Panc1 (cell line): Measurements from ENCODE around the gene PATJ. TPM values are rescaled to one million over a fixed set of nuclear protein-coding genes. Genes with fewer than 3 reads are reported as not detected.

Experiments used
- ATAC-seq: fragments of 200-7000 bp; cut with Tn5 transposase; 2 replicates; pipeline ENCODE4 v1.9.1; 2020; ENCODE audit warnings: mild to moderate bottlenecking, moderate library complexity
- BruUV-seq: library from RNA; stranded (reverse); fragments of 400-500 nt; replicated peaks from 2 replicates; lab custom pipeline; 2021; lab: Mats Ljungman, UMichigan
- CTCF ChIA-PET: fragments of 300-600 bp; sonication (Branson Sonifier 250); formaldehyde crosslinking; loops from one replicate; lab custom pipeline; 2022; ENCODE audit warnings: antibody characterized with exemption; lab: Charles Lee
- POLR2A ChIA-PET: fragments of 300-600 bp; sonication (Branson Sonifier 250); formaldehyde crosslinking; loops from one replicate; lab custom pipeline; 2022; ENCODE audit warnings: antibody characterized with exemption; lab: Charles Lee
- DNase-seq: peaks from one replicate; pipeline ENCODE4 v3.0.0-alpha.2; 2010; ENCODE audit warnings: low read depth, low spot score
- H3K27ac ChIP-seq: 2 replicates; pipeline ENCODE4 v1.5.1; 2011; ENCODE audit warnings: mild to moderate bottlenecking, low read length, inconsistent platforms
- H3K27me3 ChIP-seq: fragments of 200-500 bp; sonication (Bioruptor generic); 2 replicates; pipeline ENCODE4 v1.6.0; 2014; ENCODE audit warnings: low read length, inconsistent platforms; ENCODE audit not compliant: control insufficient read depth, insufficient read depth
- H3K36me3 ChIP-seq: fragments of 200-500 bp; sonication (Bioruptor generic); 2 replicates; pipeline ENCODE4 v1.5.1; 2014; ENCODE audit warnings: inconsistent platforms, mild to moderate bottlenecking, low read length, moderate library complexity; ENCODE audit not compliant: control insufficient read depth, insufficient read depth
- H3K4me1 ChIP-seq: 2 replicates; pipeline ENCODE4 v1.5.1; 2011; ENCODE audit warnings: inconsistent platforms, mild to moderate bottlenecking, low read length, moderate library complexity; ENCODE audit not compliant: control insufficient read depth, insufficient read depth
- H3K4me3 ChIP-seq, 2 experiments: 2 replicates each; pipeline ENCODE4 v1.5.1; 2011 to 2012; ENCODE audit warnings: low read depth in 2 of 2, low read length in 2 of 2, mild to moderate bottlenecking in 2 of 2, inconsistent platforms in 1 of 2, moderate library complexity in 1 of 2
- H3K9me3 ChIP-seq: fragments of 200-500 bp; sonication (Bioruptor generic); 2 replicates; pipeline ENCODE4 v1.5.1; 2014; ENCODE audit warnings: low read depth, mild to moderate bottlenecking, inconsistent platforms, low read length, moderate library complexity; ENCODE audit not compliant: control insufficient read depth, insufficient read depth
- CTCF ChIP-seq: fragments of 450-650 bp; IDR thresholded peaks from 2 replicates; pipeline ENCODE4 v1.5.1; 2017; ENCODE audit warnings: mild to moderate bottlenecking
- POLR2AphosphoS5 ChIP-seq: IDR thresholded peaks from 2 replicates; pipeline ENCODE4 v1.6.1; 2012; ENCODE audit warnings: mild to moderate bottlenecking, low read depth, low read length, moderate library complexity
- REST ChIP-seq, 2 experiments: IDR thresholded peaks; 2 replicates each; pipeline ENCODE4 v1.6.1; 2011 to 2012; ENCODE audit warnings: low read depth in 2 of 2, control low read depth in 1 of 2, low read length in 1 of 2, mild to moderate bottlenecking in 1 of 2, moderate library complexity in 1 of 2; ENCODE audit not compliant: insufficient read depth in 1 of 2
- SIN3A ChIP-seq: IDR thresholded peaks from 2 replicates; pipeline ENCODE4 v1.6.1; 2012; ENCODE audit warnings: low read depth, mild to moderate bottlenecking, low read length, moderate library complexity, borderline replicate concordance; ENCODE audit not compliant: insufficient read depth
- TCF7L2 ChIP-seq: IDR thresholded peaks from 2 replicates; pipeline ENCODE4 v1.6.1; 2011; ENCODE audit warnings: mild to moderate bottlenecking, low read depth, low read length, inconsistent platforms
- in situ Hi-C: cut with HindIII; loops from 2 replicates; pipeline ENCODE4 v1.10.0; 2016; ENCODE audit warnings: low sequenced_read_pairs, low pct_unique_long_range_greater_than_20kb
- intact Hi-C: fragments of 100-400 bp; cut with micrococcal nuclease; formaldehyde crosslinking; loops from one replicate; pipeline ENCODE4 v1.10.0; 2022; ENCODE audit not compliant: unreplicated experiment
- total RNA-seq: library from RNA; stranded (reverse); gene quantifications from one replicate; pipeline ENCODE4 v1.2.1, GENCODE V29; 2021; ENCODE audit not compliant: unreplicated experiment

PATJ gene
- total RNA-seq, 1 experiment from 2014 or later, result 36.2 TPM

- H3K4me1 ChIP-seq, result no peaks in the 10 kb centered on the region
- CTCF ChIA-PET, result no interaction called here
- H3K4me3 ChIP-seq, result no peak overlapping the region
- POLR2A ChIA-PET, result interaction anchor here (0.6 kb wide), 1 partner anchor 18 kb away, joined by 4 read pairs; no protein-coding TSS in a partner anchor
- in situ Hi-C loops (no loop called here), intact Hi-C loops (no loop called here)
- no peaks in the 10 kb centered on the region for H3K27me3 ChIP-seq
- no TSS peak for BruUV-seq
- DNase-seq (no peak), ATAC-seq (no peak)
- TF ChIP-seq POLR2AphosphoS5 (no peak), SIN3A (no peak), TCF7L2 (no peak), CTCF (no peak), REST (IDR thresholded peaks at IDR 0.05; ENCODE audit: insufficient read depth in 1 of 2, low read depth in 2 of 2, low read length in 1 of 2) (no peak)
- H3K9me3 ChIP-seq, result no peaks in the 10 kb centered on the region
- no peaks in the 10 kb centered on the region for H3K36me3 ChIP-seq
- no peak overlapping the region for H3K27ac ChIP-seq
These were observed 239.8 kb downstream of the PATJ start for GRCh38 chr1:61981870-61982660.

- TF ChIP-seq CTCF (no peak), POLR2AphosphoS5 (no peak), TCF7L2 (no peak), SIN3A (no peak), REST (IDR thresholded peaks at IDR 0.05; ENCODE audit: insufficient read depth in 1 of 2, low read depth in 2 of 2, low read length in 1 of 2) (no peak)
- Histone ChIP-seq H3K36me3 (no peaks in the 10 kb centered on the region), H3K27me3 (no peaks in the 10 kb centered on the region), H3K27ac (no peak overlapping the region), H3K4me1 (no peaks in the 10 kb centered on the region), H3K9me3 (no peaks in the 10 kb centered on the region), H3K4me3 (no peak overlapping the region)
- ChIA-PET POLR2A (no interaction called here), CTCF (no interaction called here)
- intact Hi-C loops, result no loop called here
- no TSS peak for BruUV-seq
- ATAC-seq (no peak), DNase-seq (no peak)
- in situ Hi-C loops, result no loop called here
These were observed 241.0 kb downstream of the PATJ start for GRCh38 chr1:61983236-61983635.
